T-cell (primary cell): Measurements from ENCODE around the gene RNF213. TPM values are rescaled to one million over a fixed set of nuclear protein-coding genes. Genes with fewer than 3 reads are reported as not detected.

Source experiments
- ATAC-seq, 4 experiments: fragments of 200-7000 bp in 3 of 4; fragments of 150-1000 bp in 1 of 4; cut with Tn5 transposase; replicated peaks in 1 of 4; 1 replicate in 3 of 4; 2 replicates in 1 of 4; pipeline ENCODE4 v1.10.0; 2021; ENCODE audit warnings: moderate library complexity in 3 of 4, mild to moderate bottlenecking in 2 of 4, moderate number of reproducible peaks in 1 of 4
- CTCF ChIA-PET, 2 donors: fragments of 300-600 bp; sonication (Branson Sonifier 250); formaldehyde crosslinking; loops; one replicate each; lab custom pipeline; 2022; ENCODE audit warnings: antibody characterized with exemption in 2 of 2; lab: Charles Lee
- POLR2A ChIA-PET, 2 donors: fragments of 300-600 bp; sonication (Branson Sonifier 250); formaldehyde crosslinking; loops; one replicate each; lab custom pipeline; 2022; ENCODE audit warnings: antibody characterized with exemption in 2 of 2; lab: Charles Lee
- DNase-seq, 35 experiments: peaks; one replicate each; pipeline versions ENCODE4 v3.0.0 to v3.0.0-alpha.2; 2013 to 2023
- H3K27ac ChIP-seq: one replicate; pipeline ENCODE4 v1.5.1; 2013; ENCODE audit warnings: low read length
- H3K27me3 ChIP-seq, 2 experiments: replicated peaks in 1 of 2; 1 replicate in 1 of 2; 2 replicates in 1 of 2; pipeline versions ENCODE4 v1.6.1 to v1.7.0; 2013; ENCODE audit warnings: low read length in 1 of 2, mixed read lengths in 1 of 2; ENCODE audit not compliant: control insufficient read depth in 2 of 2, insufficient read depth in 2 of 2; ENCODE audit errors: extremely low read depth in 1 of 2
- H3K36me3 ChIP-seq, 2 donors: 1 replicate in 1 of 2; 2 replicates in 1 of 2; pipeline versions ENCODE4 v1.6.1 to v1.7.0; 2013; ENCODE audit warnings: low read length in 1 of 2; ENCODE audit not compliant: control insufficient read depth in 2 of 2, insufficient read depth in 1 of 2; ENCODE audit errors: extremely low read depth in 1 of 2
- H3K4me1 ChIP-seq, 2 experiments: 1 replicate in 1 of 2; 2 replicates in 1 of 2; pipeline versions ENCODE4 v1.6.1 to v1.7.0; 2013; ENCODE audit warnings: low read length in 2 of 2, mixed read lengths in 1 of 2; ENCODE audit not compliant: insufficient read depth in 2 of 2, control insufficient read depth in 1 of 2; ENCODE audit errors: extremely low read depth in 1 of 2
- H3K4me3 ChIP-seq, 2 donors: 1 replicate in 1 of 2; 2 replicates in 1 of 2; pipeline versions ENCODE4 v1.5.1 to v1.7.0; 2013; ENCODE audit warnings: mild to moderate bottlenecking in 2 of 2, low read length in 1 of 2, moderate library complexity in 1 of 2; ENCODE audit not compliant: control insufficient read depth in 1 of 2; ENCODE audit errors: extremely low read depth in 1 of 2
- H3K9me3 ChIP-seq: 2 replicates; pipeline ENCODE4 v1.7.0; 2013
- H3K27ac Mint-ChIP-seq, 2 donors: one replicate each; pipeline ENCODE4 v1.8.0; 2020 to 2021; ENCODE audit warnings: mild to moderate bottlenecking in 2 of 2, mixed read lengths in 2 of 2
- H3K27me3 Mint-ChIP-seq, 2 donors: one replicate each; pipeline ENCODE4 v1.8.0; 2021 to 2022; ENCODE audit warnings: mixed read lengths in 2 of 2
- H3K36me3 Mint-ChIP-seq: one replicate; pipeline ENCODE4 v1.8.0; 2021; ENCODE audit warnings: mixed read lengths
- H3K4me1 Mint-ChIP-seq, 3 donors: one replicate each; pipeline ENCODE4 v1.8.0; 2020 to 2022; ENCODE audit warnings: mixed read lengths in 3 of 3, mild to moderate bottlenecking in 1 of 3
- H3K4me3 Mint-ChIP-seq, 3 donors: one replicate each; pipeline ENCODE4 v1.8.0; 2020 to 2022; ENCODE audit warnings: mild to moderate bottlenecking in 3 of 3, mixed read lengths in 3 of 3, moderate library complexity in 3 of 3
- H3K9me3 Mint-ChIP-seq, 3 donors: one replicate each; pipeline ENCODE4 v1.8.0; 2020 to 2022; ENCODE audit warnings: mixed read lengths in 3 of 3
- WGBS: methylation state at CpG from one replicate; pipeline ENCODE4 v1.1.5; 2013; ENCODE audit warnings: missing lambda C conversion rate; ENCODE audit not compliant: insufficient coverage; 5-methylcytosine and 5-hydroxymethylcytosine counted together
- total RNA-seq, 35 experiments: library from RNA in 6 of 35; stranded (reverse) in 6 of 35; fragments of 120-200 nt in 1 of 35; gene quantifications; one replicate each; pipeline versions ENCODE4 v1.2.1 to v1.2.4 and lab custom pipeline; 2013 to 2026

Gene RNF213
- total RNA-seq, 5 donors from 2014 or later (not counting 1 experiment from before 2014, with no cell fraction given), result 433 to 628 (median 590) TPM

DNA sequence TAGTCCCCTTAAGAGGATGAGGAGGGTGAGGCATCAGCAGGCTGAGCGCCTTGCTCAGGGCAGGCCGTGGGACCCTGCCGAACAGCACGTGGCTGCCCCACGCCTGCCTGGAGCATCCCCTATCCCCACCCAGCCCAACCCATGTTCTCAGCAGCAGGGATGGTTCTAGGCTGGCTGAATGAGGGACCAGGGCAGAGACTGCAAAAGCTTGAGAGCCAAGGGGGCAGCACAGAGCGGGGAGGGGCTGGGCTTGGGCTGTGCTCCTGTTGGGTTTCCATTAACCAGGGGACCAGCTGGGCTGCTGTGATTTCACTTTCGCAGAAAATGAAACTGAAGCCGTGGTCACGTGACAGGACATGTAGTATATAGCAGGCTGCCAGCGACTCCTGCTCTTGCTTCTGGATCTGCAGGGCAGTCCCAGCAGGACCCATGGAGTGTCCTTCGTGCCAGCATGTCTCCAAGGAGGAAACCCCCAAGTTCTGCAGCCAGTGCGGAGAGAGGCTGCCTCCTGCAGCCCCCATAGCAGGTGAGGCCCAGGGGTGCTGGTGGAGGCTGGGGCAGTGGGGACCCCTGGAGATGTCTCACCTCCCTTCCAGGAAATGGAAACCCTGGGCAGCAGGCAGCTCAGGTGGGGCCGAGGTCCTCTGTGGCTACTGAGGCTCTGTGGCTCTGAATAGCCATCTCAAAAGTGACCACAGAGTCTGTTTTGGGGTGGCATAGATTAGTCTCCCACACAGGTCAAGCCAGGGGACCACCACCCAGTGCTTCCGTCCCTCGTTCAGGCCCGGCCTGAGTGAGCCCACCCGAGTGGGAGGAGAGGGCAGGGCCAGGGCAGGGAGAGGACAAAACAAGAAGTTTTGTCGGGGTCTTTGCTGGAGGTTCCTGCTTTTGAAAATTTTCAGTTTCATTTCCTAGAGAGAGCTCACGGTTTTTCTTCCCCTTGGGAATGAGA is 2.9 kb downstream of the RNF213 start:
- 3% methylated on average over 12 of the region's 19 CpGs for WGBS
- POLR2A ChIA-PET, result no interaction called here

DNA sequence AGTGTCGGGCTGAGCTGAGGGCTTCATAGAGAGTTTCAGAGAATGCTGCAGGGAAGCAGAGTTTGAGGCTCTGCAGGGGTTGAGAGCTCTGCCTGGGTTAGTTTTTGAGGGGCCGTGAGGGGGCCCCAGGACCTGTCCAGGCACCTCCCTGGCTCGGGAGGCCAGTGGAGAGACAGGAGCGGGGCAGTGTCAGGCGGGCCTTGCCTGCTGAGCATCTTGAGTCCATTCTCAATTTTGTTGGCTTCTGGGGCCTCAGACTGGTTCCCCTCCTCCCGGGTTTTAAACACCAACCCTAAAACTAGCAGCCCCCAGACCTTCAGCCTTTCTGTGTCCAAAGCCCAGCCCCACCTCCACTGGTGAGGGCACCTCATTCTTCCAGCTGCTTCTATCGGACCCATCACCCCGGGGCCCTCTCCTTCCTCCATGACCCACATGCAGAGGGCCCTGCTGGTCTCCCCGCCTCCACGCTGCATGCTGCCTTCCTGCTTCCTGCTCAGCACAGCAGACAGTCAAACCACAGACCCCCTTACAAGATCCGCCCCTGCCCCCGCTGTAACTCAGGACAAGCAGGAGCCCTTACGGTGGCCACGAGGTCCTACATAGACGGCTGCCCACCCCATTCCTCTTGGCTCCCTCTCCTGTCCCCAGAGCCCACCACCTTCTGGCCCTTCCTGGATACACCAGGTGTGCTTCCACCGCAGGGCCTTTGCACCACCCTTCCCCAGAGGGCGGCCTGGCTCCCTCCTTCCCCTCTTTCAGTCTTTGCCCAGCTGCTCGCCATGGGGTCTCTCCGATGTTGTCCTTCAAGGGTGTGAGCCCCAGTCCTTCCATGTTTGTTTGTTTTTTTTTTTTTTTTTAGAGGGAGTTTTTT is 3.8 kb downstream of the RNF213 start:
- H3K36me3 Mint-ChIP-seq, result peaks cover 17% of the 10 kb centered on the region
- Histone ChIP-seq H3K27me3 (no peaks in the 10 kb centered on the region), H3K4me3 (peak overlapping the region; percentile 79 to 99), H3K27ac (peak overlapping the region; percentile 89), H3K36me3 (peaks cover 14 to 32% of the 10 kb centered on the region in 2 donors), H3K9me3 (no peaks in the 10 kb centered on the region), H3K4me1 (peaks cover 27 to 83% of the 10 kb centered on the region in 2 experiments)
- H3K4me1 Mint-ChIP-seq, result peaks cover 50 to 53% (median 51%) of the 10 kb centered on the region in 3 donors
- WGBS, result 3% methylated on average over 16 of the region's 19 CpGs
- ChIA-PET CTCF (interaction anchor here (0.6 to 1.2 kb wide), 3 partner anchors 11 to 31 kb away, joined by 3 to 4 read pairs (median 4); no protein-coding TSS in a partner anchor), POLR2A (interaction anchor here in 1 of 2 donors (0.6 kb wide), 2 partner anchors 31 to 266 kb away, joined by 3 to 4 read pairs; no protein-coding TSS in a partner anchor)
- DNase-seq (peak in 33 of 35 experiments; percentile 24 to 70 (median 46)), ATAC-seq (peak in 2 of 4 experiments; percentile 21 to 24)
- peak overlapping the region; percentile 86 to 96 (median 94) for H3K4me3 Mint-ChIP-seq
- H3K27ac Mint-ChIP-seq, result peak overlapping the region; percentile 94
- H3K27me3 Mint-ChIP-seq, result no peaks in the 10 kb centered on the region
- no peaks in the 10 kb centered on the region for H3K9me3 Mint-ChIP-seq

More for the DNA sequence above, 2.9 kb downstream of the RNF213 start:
- H3K27me3 ChIP-seq, result no peaks in the 10 kb centered on the region
- peak; percentile 63 to 93 (median 77) for DNase-seq
- peaks cover 56 to 62% (median 57%) of the 10 kb centered on the region in 3 donors for H3K4me1 Mint-ChIP-seq
- CTCF ChIA-PET, result interaction anchor here in 1 of 2 donors (0.6 kb wide), 1 partner anchor 11 kb away, joined by 3 read pairs; no protein-coding TSS in a partner anchor
- peak overlapping the region; percentile 89 for H3K27ac ChIP-seq
- no peaks in the 10 kb centered on the region for H3K9me3 ChIP-seq
- H3K4me1 ChIP-seq, result peaks cover 26 to 85% of the 10 kb centered on the region in 2 experiments
- H3K4me3 Mint-ChIP-seq, result peak overlapping the region; percentile 86 to 96 (median 94)
- H3K27me3 Mint-ChIP-seq, result no peaks in the 10 kb centered on the region
- H3K4me3 ChIP-seq, result peak overlapping the region; percentile 79 to 99
- ATAC-seq, result peak; percentile 29 to 53 (median 36)
- peaks cover 8 to 23% of the 10 kb centered on the region in 2 donors for H3K36me3 ChIP-seq
- H3K9me3 Mint-ChIP-seq, result no peaks in the 10 kb centered on the region
- peaks cover 17% of the 10 kb centered on the region for H3K36me3 Mint-ChIP-seq
- H3K27ac Mint-ChIP-seq, result peak overlapping the region; percentile 94

GRCh38 chr17:80265205-80266068 is 4.8 kb downstream of the RNF213 start:
- Mint-ChIP-seq H3K27ac (peak overlapping the region; percentile 94), H3K4me3 (peak overlapping the region; percentile 86 to 96 (median 94)), H3K36me3 (peaks cover 17% of the 10 kb centered on the region), H3K4me1 (peaks cover 45 to 48% (median 47%) of the 10 kb centered on the region in 3 donors), H3K27me3 (no peaks in the 10 kb centered on the region), H3K9me3 (no peaks in the 10 kb centered on the region)
- ATAC-seq (peak in 3 of 4 experiments; percentile 25 to 53 (median 36)), DNase-seq (peak; percentile 27 to 86 (median 59))
- H3K36me3 ChIP-seq, result peaks cover 14 to 42% of the 10 kb centered on the region in 2 donors
- ChIA-PET POLR2A (interaction anchor here (0.6 kb wide), 3 partner anchors 30 to 267 kb away, joined by 3 to 4 read pairs (median 3); no protein-coding TSS in a partner anchor), CTCF (interaction anchor here (0.7 to 1.2 kb wide), 2 partner anchors 12 to 30 kb away, joined by 4 read pairs; no protein-coding TSS in a partner anchor)
- H3K4me1 ChIP-seq, result peaks cover 27 to 84% of the 10 kb centered on the region in 2 experiments
- H3K27ac ChIP-seq, result peak overlapping the region; percentile 89
- 16% methylated on average over 5 of the region's 17 CpGs for WGBS
- no peaks in the 10 kb centered on the region for H3K27me3 ChIP-seq
- no peaks in the 10 kb centered on the region for H3K9me3 ChIP-seq
- H3K4me3 ChIP-seq, result peak overlapping the region; percentile 79 to 99

GRCh38 chr17:80267391-80267790 is 6.7 kb downstream of the RNF213 start:
- Mint-ChIP-seq H3K36me3 (peaks cover 22% of the 10 kb centered on the region), H3K27ac (peak overlapping the region; percentile 77 to 78), H3K4me3 (peak overlapping the region in 1 of 3 donors; percentile 22), H3K9me3 (no peaks in the 10 kb centered on the region), H3K27me3 (no peaks in the 10 kb centered on the region), H3K4me1 (peaks cover 36 to 44% (median 40%) of the 10 kb centered on the region in 3 donors)
- Histone ChIP-seq H3K27ac (no peak overlapping the region), H3K4me3 (no peak overlapping the region), H3K36me3 (peaks cover 14 to 55% of the 10 kb centered on the region in 2 donors), H3K9me3 (no peaks in the 10 kb centered on the region), H3K27me3 (no peaks in the 10 kb centered on the region), H3K4me1 (peaks cover 24 to 92% of the 10 kb centered on the region in 2 experiments)
- no CpG with 5 or more reads among the region's 6 CpGs for WGBS
- DNase-seq (no peak), ATAC-seq (no peak)
- CTCF ChIA-PET, result interaction anchor here in 1 of 2 donors (0.6 kb wide), 2 partner anchors 29 to 1450 kb away, joined by 3 read pairs; no protein-coding TSS in a partner anchor
- POLR2A ChIA-PET, result no interaction called here

- no peak for ATAC-seq
- ChIA-PET CTCF (no interaction called here), POLR2A (no interaction called here)
- no peak overlapping the region for H3K4me3 Mint-ChIP-seq
- no peak for DNase-seq
- H3K36me3 Mint-ChIP-seq, result peaks cover 24% of the 10 kb centered on the region
- Histone ChIP-seq H3K36me3 (peaks cover 19 to 66% of the 10 kb centered on the region in 2 donors), H3K4me3 (no peak overlapping the region), H3K27ac (no peak overlapping the region), H3K4me1 (peaks cover 14 to 92% of the 10 kb centered on the region in 2 experiments), H3K27me3 (no peaks in the 10 kb centered on the region), H3K9me3 (no peaks in the 10 kb centered on the region)
- no peaks in the 10 kb centered on the region for H3K27me3 Mint-ChIP-seq
- H3K4me1 Mint-ChIP-seq, result peaks cover 39 to 45% (median 39%) of the 10 kb centered on the region in 3 donors
- H3K9me3 Mint-ChIP-seq, result no peaks in the 10 kb centered on the region
- WGBS, result 25% methylated on average over 2 of the region's 4 CpGs
- no peak overlapping the region for H3K27ac Mint-ChIP-seq
Observed at GRCh38 chr17:80268427-80268826, 7.8 kb downstream of the RNF213 start.
